Fibroblast of peridontal ligament (primary cell): ENCODE data around the gene LRFN2.

Experiments
- DNase-seq: peaks from one replicate; pipeline ENCODE4 v3.0.0-alpha.2; 2010; ENCODE audit errors: extremely low read depth

Gene LRFN2

DNA sequence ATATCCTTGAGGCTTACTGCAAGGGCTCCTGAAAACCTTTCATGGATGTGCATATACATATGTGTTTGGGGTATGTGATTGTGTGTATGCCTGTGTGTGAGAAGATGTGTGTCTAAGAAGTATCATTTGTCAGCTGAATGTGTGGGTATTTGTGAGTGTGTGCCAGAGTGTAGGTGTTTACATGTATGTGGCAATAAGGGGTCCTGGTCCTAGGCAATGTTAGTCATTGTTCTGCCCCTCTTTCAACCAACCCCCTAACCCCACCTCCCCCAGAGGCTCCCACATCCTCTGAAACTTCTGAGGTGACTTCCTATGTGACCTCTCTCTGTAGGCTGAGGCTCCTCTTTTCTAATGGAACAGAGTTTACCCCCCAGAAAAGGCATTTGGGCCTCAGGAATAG, 186.4 kb downstream of the LRFN2 start:
- DNase-seq: no peak

DNA sequence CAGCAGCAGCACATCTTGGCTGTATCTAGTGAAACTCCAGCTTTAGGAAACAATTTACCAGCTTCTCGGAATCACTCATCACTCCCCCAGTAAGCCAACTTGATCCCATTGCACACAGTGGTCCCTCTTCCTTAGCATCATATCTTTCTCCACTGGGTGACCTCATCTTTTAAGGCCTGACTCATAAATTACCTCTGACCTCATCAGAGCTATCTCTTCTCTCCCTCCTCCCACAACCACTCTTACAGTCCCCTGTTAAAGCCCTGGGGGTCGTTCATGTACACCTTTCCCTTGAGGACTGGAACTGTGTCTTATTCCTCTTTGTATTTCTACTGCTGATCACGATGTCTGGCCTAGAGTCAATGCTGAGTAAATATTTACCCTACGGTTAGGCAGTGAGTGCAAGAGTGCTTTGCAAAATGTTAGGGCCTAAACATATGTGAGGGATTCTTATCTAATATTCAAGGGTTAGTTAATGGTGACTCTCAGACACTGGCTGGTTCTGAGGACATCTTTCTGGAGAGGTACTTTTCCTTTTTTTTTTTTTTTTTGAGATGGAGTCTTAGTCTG, 187.2 kb downstream of the LRFN2 start:
- DNase-seq: no peak

DNA sequence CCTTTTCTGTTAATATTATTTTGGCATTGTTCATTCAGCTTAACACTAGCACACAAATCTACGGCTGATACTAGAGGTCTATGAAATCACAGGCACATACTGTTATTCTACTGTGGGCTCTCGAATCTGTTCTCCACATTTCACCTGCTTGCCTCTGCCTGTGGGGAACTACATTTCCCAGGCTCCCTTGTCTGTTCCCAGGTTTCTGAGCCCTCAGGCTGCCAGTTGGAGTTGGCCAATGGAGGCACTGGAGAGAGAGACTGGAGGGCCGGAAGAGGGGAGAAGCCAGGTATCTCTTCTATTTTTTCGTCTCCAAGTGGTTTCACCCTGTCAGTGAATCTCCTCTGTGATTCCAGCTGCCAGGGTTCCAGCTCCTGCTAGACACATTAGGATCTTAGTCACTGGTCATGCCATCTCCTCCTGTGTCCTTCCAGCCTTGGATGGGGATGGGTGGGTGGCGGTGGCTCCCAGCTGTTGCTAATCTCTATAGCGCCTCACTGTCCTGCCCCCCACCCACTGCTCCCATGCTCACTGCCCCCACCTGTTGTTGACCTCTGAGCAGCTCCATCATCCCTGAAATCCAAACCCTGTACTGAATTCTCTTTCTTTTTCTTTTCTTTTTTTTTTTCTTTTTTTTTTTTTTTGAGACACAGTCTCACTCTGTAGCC, 188.2 kb downstream of the LRFN2 start:
- no peak for DNase-seq

DNA sequence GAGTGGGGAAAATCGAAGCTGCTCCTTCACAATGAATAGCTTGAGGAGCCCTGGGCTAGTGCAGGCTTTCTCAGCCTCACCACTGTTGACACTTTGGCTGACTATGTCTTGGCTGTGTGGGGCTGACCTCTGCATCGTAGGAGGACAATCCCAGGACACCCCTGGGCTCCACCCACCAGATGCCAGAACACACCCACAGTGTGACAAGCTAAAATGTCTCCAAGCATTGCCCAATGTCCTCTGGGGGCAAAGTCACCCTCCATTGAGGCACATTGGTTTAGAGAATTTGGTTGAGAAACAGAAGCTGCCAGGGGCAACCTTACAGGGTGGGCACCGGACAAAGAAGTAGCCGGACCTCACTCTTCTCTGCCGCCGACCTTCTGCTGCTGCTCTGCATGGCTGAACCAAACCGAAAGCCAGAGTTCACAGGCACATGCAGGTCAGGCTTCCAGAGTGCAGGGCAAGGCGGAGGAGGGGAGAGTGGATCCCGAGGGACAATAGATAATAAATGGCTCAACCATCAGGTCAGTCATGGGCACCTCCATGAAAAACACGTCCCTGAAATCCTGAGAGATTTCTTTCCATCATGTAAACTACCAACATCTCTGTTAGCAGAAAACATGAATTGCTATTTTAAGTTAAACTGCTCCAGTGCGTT, 189.0 kb downstream of the LRFN2 start:
- DNase-seq: no peak

DNA sequence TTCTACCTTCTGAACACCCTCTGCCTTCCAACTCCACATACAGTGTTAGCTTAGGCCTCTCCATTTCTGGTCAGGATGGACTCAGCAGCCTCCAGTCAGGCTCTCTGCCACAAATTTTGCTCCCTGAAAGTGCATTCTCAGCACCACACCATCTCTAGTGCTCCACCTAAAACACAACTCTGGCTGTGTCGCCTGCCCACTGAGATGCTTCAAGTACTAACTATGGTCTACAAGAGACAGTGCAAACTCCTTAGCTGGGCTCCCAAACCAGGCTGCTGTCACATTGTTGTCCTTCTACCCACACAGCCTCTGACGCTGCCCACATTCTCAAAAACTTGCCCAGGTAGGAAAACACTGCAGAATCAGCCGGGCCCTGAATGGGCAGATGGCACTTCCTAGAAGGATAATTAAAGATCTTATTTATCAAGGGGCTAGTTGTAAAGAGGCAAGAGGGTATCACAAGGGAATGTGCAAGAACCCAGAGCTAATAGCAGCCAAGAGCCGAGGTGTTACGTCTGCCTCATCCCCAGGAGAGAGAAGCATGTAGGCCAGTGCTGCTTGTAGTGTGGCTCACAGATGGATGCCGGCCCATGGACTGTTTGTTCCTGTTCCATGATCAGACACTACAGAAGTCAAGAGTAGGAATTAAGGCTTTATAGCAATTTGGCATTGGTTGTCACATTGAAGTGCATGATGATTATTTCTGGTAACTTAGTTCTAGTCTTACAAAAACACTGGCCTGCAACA, 189.7 kb downstream of the LRFN2 start:
- DNase-seq: no peak

DNA sequence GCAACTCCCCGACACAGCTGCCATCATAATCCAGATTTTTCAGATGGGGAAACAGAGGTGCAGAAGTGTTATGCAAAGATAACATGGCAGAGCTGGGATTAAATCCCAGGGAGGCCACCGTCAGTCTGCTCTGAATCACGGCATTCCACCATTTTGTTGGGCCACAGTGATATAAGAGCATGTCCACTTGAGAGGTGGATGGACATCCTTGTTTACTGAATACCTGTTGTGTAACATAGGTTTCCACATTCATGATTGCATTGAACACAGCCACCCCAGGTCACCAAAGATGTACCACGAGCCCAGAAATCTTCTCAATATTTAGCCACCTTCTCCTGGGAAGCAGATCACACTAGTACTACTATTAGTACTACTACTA, 191.5 kb downstream of the LRFN2 start:
- DNase-seq: no peak

DNA sequence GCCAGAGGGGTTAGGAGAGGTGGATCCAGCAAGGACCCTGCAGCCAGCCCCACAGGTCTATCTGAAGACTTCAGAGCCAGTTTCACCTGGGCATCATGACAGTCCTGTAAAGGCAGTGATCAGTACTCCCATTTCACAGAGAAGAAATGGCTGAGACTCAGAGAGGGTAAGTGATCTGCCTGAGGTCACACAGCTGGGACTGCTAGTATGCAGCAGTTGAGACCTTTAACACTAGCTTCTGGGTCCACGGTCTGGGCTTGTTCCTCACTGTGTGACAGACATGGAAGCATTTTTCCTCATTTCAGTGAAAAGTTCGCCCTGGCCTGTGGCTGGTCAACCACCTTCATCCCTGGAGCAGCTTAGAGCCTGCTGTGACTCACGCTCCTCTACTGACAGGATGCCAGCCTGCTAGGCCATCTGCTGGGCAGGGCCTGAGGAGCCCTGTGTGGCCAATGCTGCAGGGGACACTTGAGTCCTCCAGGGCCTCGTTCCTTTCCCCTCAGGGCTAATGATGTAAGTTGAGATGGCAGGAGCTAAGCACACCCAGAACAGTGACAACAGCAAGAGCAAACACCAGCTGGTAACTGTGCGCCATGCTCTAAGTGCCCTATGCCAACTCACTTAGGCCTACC, 192.0 kb downstream of the LRFN2 start:
- no peak for DNase-seq

DNA sequence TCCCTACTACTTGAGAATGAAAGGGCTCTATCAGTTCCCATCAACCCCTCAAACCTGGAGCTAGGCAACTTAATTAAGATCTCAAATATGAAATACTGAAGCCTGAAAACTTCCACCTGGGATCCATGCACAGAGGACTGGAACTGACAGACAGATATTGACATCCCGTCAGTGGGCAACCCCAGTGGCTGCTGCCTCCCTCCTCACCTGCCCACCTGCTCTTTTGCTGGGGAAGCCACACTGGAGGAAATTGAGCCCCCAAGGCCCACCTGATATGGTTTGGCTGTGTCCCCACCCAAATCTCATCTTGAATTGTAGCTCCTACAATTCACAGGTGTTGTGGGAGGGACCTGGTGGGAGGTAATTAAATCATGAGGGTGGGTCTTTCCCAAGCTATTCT, 192.8 kb downstream of the LRFN2 start:
- no peak for DNase-seq

DNA sequence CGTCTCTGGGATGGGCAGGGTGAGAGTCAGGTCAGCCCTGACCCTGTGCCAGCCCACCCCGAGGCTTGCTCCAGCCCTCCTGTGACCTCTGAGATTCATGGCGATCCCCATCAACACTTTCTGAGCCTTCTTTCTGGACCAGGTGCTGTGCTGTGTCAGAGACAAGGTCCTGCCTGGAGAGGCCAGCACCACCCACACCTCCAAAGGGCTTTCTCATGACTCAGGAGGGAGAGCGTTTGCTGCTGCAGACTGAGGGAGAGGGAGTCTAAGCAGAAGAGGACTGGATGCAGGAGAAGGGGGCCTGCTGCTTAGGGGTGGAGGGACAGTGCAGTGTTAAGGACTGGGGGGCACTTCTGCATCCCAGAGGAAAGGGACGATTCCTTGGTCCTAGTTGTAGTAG, 193.5 kb downstream of the LRFN2 start:
- DNase-seq: no peak

DNA sequence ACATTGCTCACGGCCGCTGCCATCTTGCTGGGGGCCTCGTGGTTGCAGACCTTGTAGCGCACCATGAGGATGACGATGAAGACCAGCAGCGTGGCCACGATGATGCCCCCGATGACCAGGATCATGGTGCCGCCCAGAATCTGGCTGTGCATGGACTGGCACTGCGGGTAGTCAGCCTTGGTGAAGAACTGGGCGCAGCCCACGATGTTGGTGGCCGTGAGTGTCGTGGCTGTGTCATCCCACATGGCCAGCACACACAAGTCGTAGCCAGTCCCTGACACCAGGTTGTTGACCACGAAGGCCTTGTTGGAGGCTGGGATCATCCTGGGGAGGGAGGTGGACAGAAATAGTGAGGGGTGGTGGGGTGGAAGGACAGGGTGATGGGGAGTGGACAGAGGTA, 194.6 kb downstream of the LRFN2 start:
- DNase-seq: no peak

DNA sequence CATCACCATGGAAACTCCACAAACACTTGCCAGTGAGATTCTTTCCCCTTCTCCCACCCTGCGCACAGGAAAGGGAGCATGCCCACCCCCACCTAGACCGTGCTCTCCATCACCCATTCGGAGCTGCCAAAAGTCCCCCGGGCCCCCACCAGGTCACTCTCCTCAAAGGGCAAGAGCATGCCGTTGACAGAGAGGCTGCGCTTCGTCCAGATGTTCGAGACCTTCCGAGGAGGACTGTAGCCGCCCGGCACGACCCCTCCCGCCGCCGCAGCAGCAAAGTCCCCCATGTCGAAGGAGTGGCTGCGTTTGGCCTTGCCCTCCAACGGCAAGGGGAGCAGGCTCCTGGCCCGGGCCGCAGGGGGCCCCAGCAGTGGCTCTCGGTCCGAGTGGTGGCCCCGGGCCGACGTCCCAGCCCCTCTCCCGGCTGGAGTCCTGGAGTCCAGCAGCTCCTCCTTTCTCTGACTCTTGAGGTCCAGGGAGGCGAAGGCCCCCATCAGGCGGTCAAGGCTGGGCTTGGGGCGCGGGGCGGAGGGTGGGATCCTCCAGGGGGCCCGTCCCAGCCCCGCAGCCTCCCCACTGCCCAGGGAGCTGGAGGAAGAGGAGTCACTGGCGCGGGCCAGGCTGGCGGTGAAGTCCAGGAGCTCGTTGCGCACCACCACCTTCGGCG, 195.2 kb downstream of the LRFN2 start:
- DNase-seq: no peak

DNA sequence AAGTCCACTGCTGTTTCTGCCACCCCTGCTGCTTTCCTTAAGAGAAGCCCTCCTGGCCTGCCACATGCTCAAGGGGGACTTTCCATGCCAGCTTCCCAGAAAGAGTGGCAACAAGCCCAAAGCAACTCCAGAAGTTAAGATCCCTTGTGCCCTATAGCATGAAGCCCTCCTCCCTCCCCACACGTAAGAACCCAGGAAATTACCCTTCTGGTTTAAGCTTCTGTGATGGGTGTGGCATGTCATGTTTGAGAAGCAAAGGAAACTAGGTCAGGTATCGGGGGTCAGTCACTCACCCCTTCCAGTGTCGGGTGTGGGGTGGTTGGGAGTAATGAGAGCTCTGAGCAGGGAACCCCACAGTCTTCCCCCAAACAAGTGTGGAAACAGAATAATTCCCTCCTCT, 196.1 kb downstream of the LRFN2 start:
- no peak for DNase-seq

DNA sequence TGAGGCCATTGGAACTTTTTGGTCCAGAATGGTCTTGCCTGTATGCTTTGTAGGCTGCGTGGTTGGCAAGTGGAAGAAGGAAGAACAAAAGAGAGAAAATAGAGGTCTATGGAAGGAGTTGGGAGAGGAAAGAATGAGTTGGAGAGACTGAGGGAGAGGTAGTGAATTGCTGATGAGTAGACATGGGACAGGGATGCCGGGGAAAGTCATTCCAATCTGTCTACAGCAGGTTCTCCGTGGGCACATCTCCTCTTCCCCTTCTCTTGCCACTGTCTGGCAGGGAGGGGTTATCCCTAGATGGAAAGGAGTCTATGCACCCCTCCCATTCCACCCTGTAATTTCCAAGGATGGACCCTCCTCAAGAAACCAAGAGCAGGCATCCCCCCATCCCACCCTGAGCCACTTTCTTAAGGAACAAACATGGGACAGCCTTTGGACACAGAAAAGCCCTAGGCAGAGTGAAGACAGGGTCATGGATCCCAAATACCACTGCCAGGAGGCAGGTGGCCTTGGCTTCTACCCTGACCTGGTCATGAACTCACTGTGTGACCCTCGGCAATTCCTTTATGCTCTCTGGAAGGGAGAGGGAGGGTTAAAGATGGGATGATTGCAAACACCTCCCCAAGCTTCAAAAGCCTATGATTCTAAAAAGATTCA, 196.9 kb downstream of the LRFN2 start:
- DNase-seq: no peak

DNA sequence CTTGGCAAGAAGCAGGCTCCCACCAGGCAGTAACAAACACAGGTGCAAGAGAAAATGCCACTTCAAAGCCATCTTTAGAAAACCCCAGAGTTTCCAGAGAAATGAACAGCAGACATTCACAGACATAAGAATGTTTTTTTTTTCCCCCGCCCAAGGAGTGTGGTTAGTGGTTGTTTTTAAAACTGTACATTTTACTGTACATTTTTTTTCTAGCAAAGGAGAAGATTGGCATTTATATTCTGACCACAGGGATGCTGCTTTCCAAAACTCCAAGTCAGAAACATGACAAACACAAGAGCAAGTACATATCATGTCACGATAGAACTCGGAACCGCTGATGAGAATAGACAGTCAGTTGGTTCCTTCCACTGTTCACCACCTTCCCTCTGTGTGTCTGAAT, 197.9 kb downstream of the LRFN2 start:
- DNase-seq: no peak

DNA sequence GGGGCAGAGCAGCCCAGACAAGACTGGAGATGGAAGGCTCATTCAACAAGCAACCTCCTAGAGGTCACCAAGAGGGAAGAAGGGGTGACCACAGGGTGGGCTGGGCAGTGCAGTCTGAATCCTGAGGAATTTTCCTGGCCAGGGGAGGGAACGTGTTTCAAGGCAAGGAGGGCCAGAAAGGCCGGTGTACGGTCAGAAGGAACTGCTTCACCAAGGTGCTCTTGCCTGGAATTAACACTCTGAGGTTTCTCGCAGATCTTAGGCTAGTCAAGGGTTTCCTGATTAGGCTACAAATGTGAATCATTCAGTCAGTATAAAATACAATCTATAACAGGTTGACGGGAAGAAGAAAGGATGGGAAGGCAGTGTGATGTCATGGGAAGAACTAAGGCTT, 199.3 kb downstream of the LRFN2 start:
- DNase-seq: no peak

DNA sequence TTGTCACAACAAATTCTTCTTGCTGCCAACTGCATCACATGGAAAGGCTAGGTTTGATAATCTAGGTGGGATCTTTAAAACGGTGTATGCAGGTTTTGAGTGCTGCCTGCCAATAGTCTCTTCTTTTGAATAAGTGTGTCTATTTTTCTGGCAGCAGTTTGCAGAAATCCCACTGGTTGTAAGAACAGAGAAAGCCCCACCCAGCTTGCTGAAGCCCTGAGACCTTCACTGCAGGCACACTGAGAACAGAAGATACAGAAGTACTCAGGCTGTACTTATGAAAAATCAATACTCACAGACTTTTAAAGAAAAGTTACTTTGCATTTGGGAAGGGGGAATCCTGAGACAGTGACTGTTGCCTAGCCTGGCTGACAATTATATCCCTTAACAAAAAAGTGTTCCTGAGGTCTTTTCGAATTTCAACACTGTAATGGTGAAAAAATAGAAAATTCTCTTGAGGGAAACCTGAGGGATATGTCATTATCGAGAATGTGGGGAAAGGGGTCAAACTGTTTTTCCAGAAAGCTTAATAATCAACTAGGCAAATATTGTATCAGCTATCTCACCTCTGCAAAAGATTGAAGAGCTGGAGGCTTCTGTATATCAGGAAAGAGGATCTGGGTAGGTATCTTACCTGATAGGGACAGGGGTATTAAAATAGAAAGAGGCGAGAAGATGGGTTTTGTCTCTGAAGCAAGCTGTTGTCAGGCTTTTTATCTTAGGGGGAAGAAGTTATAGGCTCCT, 199.9 kb downstream of the LRFN2 start:
- DNase-seq: no peak

DNA sequence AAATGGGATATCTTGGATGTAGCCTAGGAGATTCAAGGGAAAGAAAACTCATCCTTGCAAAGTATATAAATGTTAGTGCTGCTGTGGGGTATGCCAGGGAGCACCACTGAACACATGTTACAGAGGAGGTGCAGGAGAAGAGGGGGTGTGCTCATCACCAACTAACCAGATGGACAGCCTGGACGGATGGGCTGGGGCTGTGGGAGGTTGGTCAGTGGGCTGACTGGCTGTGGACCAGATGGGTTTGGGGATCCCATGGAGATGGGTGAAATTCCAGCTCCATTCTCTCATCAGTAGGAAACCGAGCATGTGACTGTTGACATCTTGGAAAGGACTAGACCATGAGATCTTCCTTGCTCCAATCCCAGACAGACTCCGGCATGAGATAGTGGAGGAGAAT, 201.0 kb downstream of the LRFN2 start:
- no peak for DNase-seq

DNA sequence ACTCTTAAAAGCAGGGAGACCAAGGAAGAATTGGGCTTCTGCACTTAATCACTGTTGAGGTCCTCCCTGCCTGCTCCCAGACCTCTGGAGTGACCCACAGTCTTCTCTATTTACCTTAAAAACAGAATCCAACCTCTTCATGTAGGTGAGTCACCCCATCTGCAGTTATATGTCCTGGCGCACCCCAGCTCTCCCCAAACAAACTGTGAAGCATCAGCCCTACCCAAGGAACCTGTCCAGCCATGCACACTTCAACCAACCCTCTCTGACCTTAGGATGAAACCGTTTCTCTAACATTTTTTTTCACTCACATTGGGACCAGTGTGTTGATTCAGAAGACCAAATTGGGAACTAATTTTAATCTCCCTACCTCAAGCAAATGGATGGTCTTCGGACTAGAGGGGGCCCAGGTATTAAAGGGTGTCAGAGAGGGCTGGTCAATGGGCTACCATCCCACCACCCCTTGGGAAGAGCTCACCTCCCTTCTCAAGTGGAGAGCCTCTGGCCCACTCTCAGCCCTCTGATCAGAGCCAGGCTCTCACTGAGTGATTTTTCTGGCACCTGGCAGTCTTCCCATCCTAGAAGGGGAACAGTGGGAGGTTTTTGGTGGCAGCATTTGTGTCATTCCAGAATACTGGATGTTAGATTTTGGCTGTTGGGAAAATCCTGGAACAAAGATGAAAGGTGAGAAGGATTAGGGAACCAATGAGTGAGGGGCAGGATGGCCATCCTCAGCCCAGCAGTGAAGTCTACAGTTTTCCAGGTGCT, 203.6 kb downstream of the LRFN2 start:
- DNase-seq: no peak

DNA sequence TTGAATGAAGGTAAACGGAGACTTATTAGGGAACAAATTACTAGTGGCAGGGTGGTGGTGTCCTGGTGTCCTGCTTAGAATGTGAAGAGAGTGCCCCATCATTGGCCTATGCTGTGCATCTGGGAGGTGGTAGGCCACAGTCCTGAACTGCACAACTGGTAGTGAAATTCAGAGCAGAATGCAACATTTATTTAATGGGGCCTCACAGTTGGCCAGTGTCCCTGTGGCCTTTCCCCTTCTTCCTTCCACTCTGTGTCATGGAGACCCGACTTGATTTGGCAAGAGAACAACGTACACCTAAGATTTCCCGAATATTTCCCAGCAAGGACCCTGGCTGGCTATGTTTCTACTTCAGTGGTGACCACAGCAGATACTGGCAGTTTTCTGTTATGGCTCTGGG, 206.9 kb downstream of the LRFN2 start:
- DNase-seq: no peak

DNA sequence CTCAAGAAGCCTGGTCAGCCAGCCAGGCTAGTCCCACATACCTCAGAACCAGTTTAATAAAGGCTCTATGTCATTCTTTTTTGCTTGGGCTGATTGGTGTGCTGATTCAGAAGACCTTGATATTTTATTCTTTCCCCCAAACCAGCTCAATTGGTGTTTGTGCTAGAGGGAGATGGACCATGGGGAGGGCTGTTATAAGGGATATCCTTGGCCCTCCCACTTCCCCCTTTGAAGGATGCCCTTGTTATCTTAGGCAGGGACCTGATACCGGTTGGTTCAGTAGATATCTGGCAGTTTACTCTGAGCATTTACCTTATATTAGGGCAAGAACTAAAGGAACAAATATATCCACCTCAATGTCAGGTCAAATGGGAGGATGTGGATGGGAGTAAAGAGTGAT, 207.4 kb downstream of the LRFN2 start:
- no peak for DNase-seq
